Activated effector memory CD4-positive, alpha-beta T cell treated with anti-CD3 and anti-CD28 coated beads, Interleukin-2, amount 50 U/mL, for 16 hours (primary cell): ENCODE results near the gene GGT6.
"Not testable (repeated sequence)": the region's sequence is repeated elsewhere in the genome, so short reads cannot be mapped to it uniquely, and the experiment has no call there.

Experiments
- DNase-seq: peaks from one replicate; pipeline ENCODE4 v3.0.0-alpha.2; 2020

Gene GGT6

GRCh38 chr17:4590981-4591453 lies 30.6 kb upstream of the GGT6 start:
- DNase-seq = no peak

GRCh38 chr17:4590042-4590441 lies 29.7 kb upstream of the GGT6 start:
- not testable (repeated sequence) for DNase-seq

- no peak for DNase-seq
Measured at GRCh38 chr17:4588898-4589625, 28.7 kb upstream of the GGT6 start.

GRCh38 chr17:4588391-4588790 lies 28.0 kb upstream of the GGT6 start:
- DNase-seq = no peak

- no peak for DNase-seq
Measured at GRCh38 chr17:4587803-4588202, 27.4 kb upstream of the GGT6 start.

GRCh38 chr17:4587195-4587594 lies 26.8 kb upstream of the GGT6 start:
- no peak for DNase-seq

GRCh38 chr17:4586043-4586442 lies 25.7 kb upstream of the GGT6 start:
- DNase-seq = no peak

GRCh38 chr17:4585638-4585994 lies 25.2 kb upstream of the GGT6 start:
- no peak for DNase-seq

GRCh38 chr17:4584917-4585637 lies 24.7 kb upstream of the GGT6 start:
- no peak for DNase-seq

GRCh38 chr17:4584101-4584916 lies 23.9 kb upstream of the GGT6 start, which contains the start of gene SMTNL2:
Gene SMTNL2 (plus strand): TSS chr17:4584529. CDS start chr17:4584606, 77 bp downstream.
- peak; percentile 67 for DNase-seq

- DNase-seq = no peak
Measured at GRCh38 chr17:4583782-4584100, 23.4 kb upstream of the GGT6 start.

- no peak for DNase-seq
Measured at GRCh38 chr17:4583206-4583605, 22.8 kb upstream of the GGT6 start.

- DNase-seq = no peak
Measured at GRCh38 chr17:4582691-4583090, 22.3 kb upstream of the GGT6 start.

GRCh38 chr17:4582101-4582501 lies 21.7 kb upstream of the GGT6 start:
- no peak for DNase-seq

- DNase-seq = no peak
Measured at GRCh38 chr17:4580291-4580690, 19.9 kb upstream of the GGT6 start.

GRCh38 chr17:4579678-4580077 lies 19.3 kb upstream of the GGT6 start:
- no peak for DNase-seq

- DNase-seq = not testable (repeated sequence)
Measured at GRCh38 chr17:4578349-4578748, 18.0 kb upstream of the GGT6 start.

GRCh38 chr17:4577386-4577993 lies 17.1 kb upstream of the GGT6 start:
- DNase-seq = no peak

GRCh38 chr17:4576729-4577322 lies 16.4 kb upstream of the GGT6 start:
- no peak for DNase-seq

GRCh38 chr17:4576161-4576558 lies 15.8 kb upstream of the GGT6 start:
- no peak for DNase-seq

- DNase-seq = no peak
Measured at GRCh38 chr17:4574448-4575045, 14.2 kb upstream of the GGT6 start.

- DNase-seq = peak; percentile 89
Measured at GRCh38 chr17:4573669-4574068, 13.3 kb upstream of the GGT6 start.
